Muscle layer of duodenum (tissue), 2 donors: Measurements from ENCODE around the gene DCBLD2.

Experiments
- H3K27ac ChIP-seq: one replicate; pipeline ENCODE4 v1.7.0; 2013; ENCODE audit warnings: mild to moderate bottlenecking, low read length
- H3K27me3 ChIP-seq: one replicate; pipeline ENCODE4 v1.7.0; 2013; ENCODE audit warnings: low read depth, mild to moderate bottlenecking, control low read depth, low read length
- H3K36me3 ChIP-seq, 2 donors: one replicate each; pipeline ENCODE4 v1.7.0; 2013; ENCODE audit warnings: low read length in 2 of 2, control low read depth in 1 of 2, mild to moderate bottlenecking in 1 of 2; ENCODE audit not compliant: insufficient read depth in 2 of 2, control insufficient read depth in 1 of 2
- H3K4me1 ChIP-seq, 2 donors: one replicate each; pipeline ENCODE4 v1.7.0; 2013; ENCODE audit warnings: low read length in 2 of 2, mild to moderate bottlenecking in 2 of 2, control low read depth in 1 of 2, moderate library complexity in 1 of 2; ENCODE audit not compliant: insufficient read depth in 2 of 2, control insufficient read depth in 1 of 2
- H3K4me3 ChIP-seq, 2 donors: one replicate each; pipeline ENCODE4 v1.7.0; 2013; ENCODE audit warnings: low read length in 2 of 2, low read depth in 1 of 2, mild to moderate bottlenecking in 1 of 2
- H3K9me3 ChIP-seq, 2 donors: one replicate each; pipeline ENCODE4 v1.7.0; 2013; ENCODE audit warnings: low read length in 2 of 2, control low read depth in 1 of 2, mild to moderate bottlenecking in 1 of 2; ENCODE audit not compliant: control insufficient read depth in 1 of 2
- donor health status: healthy.

The DCBLD2 gene

GRCh38 chr3:98903705-98904481, 2.4 kb upstream of the DCBLD2 start:
- Histone ChIP-seq H3K36me3 (no peaks in the 10 kb centered on the region), H3K27ac (no peak overlapping the region), H3K27me3 (no peaks in the 10 kb centered on the region), H3K9me3 (no peaks in the 10 kb centered on the region), H3K4me3 (no peak overlapping the region), H3K4me1 (peaks cover 0 to 13% of the 10 kb centered on the region in 2 donors)

- Histone ChIP-seq H3K27me3 (no peaks in the 10 kb centered on the region), H3K4me1 (peaks cover 0 to 13% of the 10 kb centered on the region in 2 donors), H3K27ac (no peak overlapping the region), H3K4me3 (no peak overlapping the region), H3K36me3 (no peaks in the 10 kb centered on the region), H3K9me3 (no peaks in the 10 kb centered on the region)
These were observed 1.6 kb upstream of the DCBLD2 start for GRCh38 chr3:98903099-98903498.

- Histone ChIP-seq H3K4me1 (peaks cover 0 to 13% of the 10 kb centered on the region in 2 donors), H3K9me3 (no peaks in the 10 kb centered on the region), H3K36me3 (no peaks in the 10 kb centered on the region), H3K4me3 (peak overlapping the region; percentile 78 to 96), H3K27me3 (no peaks in the 10 kb centered on the region), H3K27ac (peak overlapping the region; percentile 89)
These were observed 851 bp upstream of the DCBLD2 start for GRCh38 chr3:98902351-98902740.

GRCh38 chr3:98901119-98901391, 440 bp downstream of the DCBLD2 start:
- peaks cover 0 to 13% of the 10 kb centered on the region in 2 donors for H3K4me1 ChIP-seq
- H3K9me3 ChIP-seq = no peaks in the 10 kb centered on the region
- peak overlapping the region; percentile 78 to 96 for H3K4me3 ChIP-seq
- H3K27me3 ChIP-seq = no peaks in the 10 kb centered on the region
- H3K27ac ChIP-seq = no peak overlapping the region
- no peaks in the 10 kb centered on the region for H3K36me3 ChIP-seq

- Histone ChIP-seq H3K27me3 (no peaks in the 10 kb centered on the region), H3K4me1 (peaks cover 0 to 13% of the 10 kb centered on the region in 2 donors), H3K4me3 (peak overlapping the region; percentile 78 to 96), H3K36me3 (no peaks in the 10 kb centered on the region), H3K9me3 (no peaks in the 10 kb centered on the region), H3K27ac (no peak overlapping the region)
These were observed 1.0 kb downstream of the DCBLD2 start for GRCh38 chr3:98900265-98901118.

GRCh38 chr3:98897701-98898100, 3.8 kb downstream of the DCBLD2 start:
- Histone ChIP-seq H3K4me3 (no peak overlapping the region), H3K4me1 (peaks cover 0 to 22% of the 10 kb centered on the region in 2 donors), H3K27ac (no peak overlapping the region), H3K9me3 (no peaks in the 10 kb centered on the region), H3K27me3 (no peaks in the 10 kb centered on the region), H3K36me3 (no peaks in the 10 kb centered on the region)

- H3K4me3 ChIP-seq = no peak overlapping the region
- no peak overlapping the region for H3K27ac ChIP-seq
- peaks cover 1 to 40% of the 10 kb centered on the region in 2 donors for H3K4me1 ChIP-seq
- no peaks in the 10 kb centered on the region for H3K36me3 ChIP-seq
- H3K27me3 ChIP-seq = no peaks in the 10 kb centered on the region
- no peaks in the 10 kb centered on the region for H3K9me3 ChIP-seq
These were observed 6.5 kb downstream of the DCBLD2 start for GRCh38 chr3:98894791-98895576.

- Histone ChIP-seq H3K4me1 (peaks cover 4 to 40% of the 10 kb centered on the region in 2 donors), H3K9me3 (no peaks in the 10 kb centered on the region), H3K27me3 (no peaks in the 10 kb centered on the region), H3K4me3 (no peak overlapping the region), H3K36me3 (no peaks in the 10 kb centered on the region), H3K27ac (no peak overlapping the region)
These were observed 7.8 kb downstream of the DCBLD2 start for GRCh38 chr3:98893740-98894139.

- no peak overlapping the region for H3K4me3 ChIP-seq
- peaks cover 4 to 46% of the 10 kb centered on the region in 2 donors for H3K4me1 ChIP-seq
These were observed 9.2 kb downstream of the DCBLD2 start for GRCh38 chr3:98892263-98892662.

GRCh38 chr3:98890965-98891910, 10.3 kb downstream of the DCBLD2 start:
- H3K4me1 ChIP-seq = peaks cover 4 to 51% of the 10 kb centered on the region in 2 donors
- H3K4me3 ChIP-seq = no peak overlapping the region

More at GRCh38 chr3:98892263-98892662, 9.2 kb downstream of the DCBLD2 start:
- no peaks in the 10 kb centered on the region for H3K9me3 ChIP-seq
- H3K27me3 ChIP-seq = no peaks in the 10 kb centered on the region
- H3K27ac ChIP-seq = no peak overlapping the region
- no peaks in the 10 kb centered on the region for H3K36me3 ChIP-seq

More at GRCh38 chr3:98890965-98891910, 10.3 kb downstream of the DCBLD2 start:
- no peaks in the 10 kb centered on the region for H3K27me3 ChIP-seq
- no peaks in the 10 kb centered on the region for H3K36me3 ChIP-seq
- no peaks in the 10 kb centered on the region for H3K9me3 ChIP-seq
- no peak overlapping the region for H3K27ac ChIP-seq
